A204.1 (cell line): ENCODE results near the gene CTNNA3.
"Not testable (repeated sequence)": the region's sequence is repeated elsewhere in the genome, so short reads cannot be mapped to it uniquely, and the experiment has no call there.

Experiments used
- FAIRE-seq: peaks from 2 replicates; lab custom pipeline; 2012; peaks lifted over from hg19 to GRCh38; lab: Jason Lieb, UNC

CTNNA3 gene

GRCh38 chr10:67246066-67246555 is 449.9 kb downstream of the CTNNA3 start:
- no peak for FAIRE-seq

- no peak for FAIRE-seq
These were observed 453.5 kb downstream of the CTNNA3 start for GRCh38 chr10:67242528-67242927.

- no peak for FAIRE-seq
These were observed 454.5 kb downstream of the CTNNA3 start for GRCh38 chr10:67241451-67241850.

- FAIRE-seq = no peak
These were observed 456.0 kb downstream of the CTNNA3 start for GRCh38 chr10:67239864-67240497.

- FAIRE-seq = not testable (repeated sequence)
These were observed 465.1 kb downstream of the CTNNA3 start for GRCh38 chr10:67230680-67231500.

- no peak for FAIRE-seq
These were observed 470.8 kb downstream of the CTNNA3 start for GRCh38 chr10:67225226-67225625.

GRCh38 chr10:67224553-67224952 is 471.4 kb downstream of the CTNNA3 start:
- FAIRE-seq = no peak

GRCh38 chr10:67222934-67223333 is 473.1 kb downstream of the CTNNA3 start:
- no peak for FAIRE-seq

- FAIRE-seq = no peak
These were observed 474.0 kb downstream of the CTNNA3 start for GRCh38 chr10:67221939-67222494.

- FAIRE-seq = no peak
These were observed 484.3 kb downstream of the CTNNA3 start for GRCh38 chr10:67211680-67212079.

GRCh38 chr10:67207923-67208322 is 488.1 kb downstream of the CTNNA3 start:
- not testable (repeated sequence) for FAIRE-seq

- FAIRE-seq = no peak
These were observed 495.0 kb downstream of the CTNNA3 start for GRCh38 chr10:67200913-67201564.

GRCh38 chr10:67175354-67175753 is 520.6 kb downstream of the CTNNA3 start:
- no peak for FAIRE-seq

GRCh38 chr10:67173787-67174186 is 522.2 kb downstream of the CTNNA3 start:
- no peak for FAIRE-seq

GRCh38 chr10:67171970-67172369 is 524.0 kb downstream of the CTNNA3 start:
- no peak for FAIRE-seq

- no peak for FAIRE-seq
These were observed 539.8 kb downstream of the CTNNA3 start for GRCh38 chr10:67156239-67156638.

GRCh38 chr10:67151471-67151870 is 544.5 kb downstream of the CTNNA3 start:
- FAIRE-seq = no peak

- FAIRE-seq = no peak
These were observed 551.5 kb downstream of the CTNNA3 start for GRCh38 chr10:67144530-67144929.

- FAIRE-seq = no peak
These were observed 554.7 kb downstream of the CTNNA3 start for GRCh38 chr10:67141300-67141699.

GRCh38 chr10:67140641-67141040 is 555.4 kb downstream of the CTNNA3 start:
- no peak for FAIRE-seq

- no peak for FAIRE-seq
These were observed 568.6 kb downstream of the CTNNA3 start for GRCh38 chr10:67127441-67127840.

- FAIRE-seq = no peak
These were observed 576.3 kb downstream of the CTNNA3 start for GRCh38 chr10:67119651-67120050.

- no peak for FAIRE-seq
These were observed 580.0 kb downstream of the CTNNA3 start for GRCh38 chr10:67115972-67116371.
